GM23338 (cell line): Measurements from ENCODE around the gene KPNA4.

Experiments
- CTCF ChIP-seq, 2 experiments: fragments of 200-600 bp in 1 of 2; sonication (generic) in 1 of 2; conservative IDR thresholded peaks; 2 replicates each; pipeline versions ENCODE4 v1.5.1 to v1.6.1; 2016 to 2017; ENCODE audit warnings: antibody characterized with exemption in 2 of 2, low read depth in 2 of 2, mild to moderate bottlenecking in 2 of 2, moderate library complexity in 1 of 2
- EZH2 ChIP-seq: fragments of 200-600 bp; sonication (generic); IDR thresholded peaks from one replicate; pipeline ENCODE4 v1.8.0; 2017; ENCODE audit warnings: antibody characterized with exemption, mild to moderate bottlenecking, low read depth; ENCODE audit not compliant: unreplicated experiment

GRCh38 chr3:160598865-160599264 is 33.5 kb upstream of the KPNA4 start:
- TF ChIP-seq EZH2, result no peak
- no peak for TF ChIP-seq CTCF (conservative IDR thresholded peaks at IDR 0.05; ENCODE audit: low read depth in 2 of 2)
